D341Med (cell line): ENCODE measurements around the gene CYP2J2.
"Not testable (repeated sequence)": the region's sequence is repeated elsewhere in the genome, so short reads cannot be mapped to it uniquely, and the experiment has no call there.

Experiments used
- DNase-seq: peaks from one replicate; pipeline ENCODE4 v3.0.0; 2012; ENCODE audit warnings: low spot score

Gene CYP2J2

GRCh38 chr1:59866462-59866861, 60.1 kb downstream of the CYP2J2 start:
- DNase-seq, result no peak

DNA sequence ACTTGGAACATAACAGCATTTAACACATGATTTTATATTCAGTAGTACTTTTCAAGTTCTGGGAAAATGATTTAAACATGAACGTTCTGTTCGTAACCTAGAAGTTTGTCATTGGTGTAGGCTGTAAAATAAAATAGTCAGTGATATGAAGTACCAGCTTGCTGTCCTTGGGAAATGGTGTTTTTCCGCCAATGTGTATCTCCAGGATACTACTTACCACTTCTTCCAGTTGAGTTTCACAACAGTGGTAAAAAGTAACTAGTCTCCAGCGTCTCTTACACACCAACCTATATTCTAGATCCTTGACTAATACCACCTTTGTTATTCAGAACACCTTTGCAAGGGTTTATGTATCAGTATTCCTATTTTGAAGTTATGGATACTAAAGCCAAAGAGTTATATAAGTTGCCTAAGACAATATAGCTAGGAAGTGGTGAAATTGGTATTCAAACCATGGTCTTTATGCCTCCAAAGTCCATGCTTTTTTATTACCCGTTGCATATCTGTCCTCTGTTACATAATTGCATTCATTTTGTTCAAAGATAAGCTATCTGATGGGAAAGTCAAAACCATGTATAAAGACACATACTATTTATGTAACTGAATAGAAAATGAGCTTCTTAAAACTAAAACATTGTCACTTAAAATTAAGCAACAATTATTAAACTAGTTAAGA, 68.8 kb downstream of the CYP2J2 start:
- no peak for DNase-seq

- no peak for DNase-seq
These were observed 69.7 kb downstream of the CYP2J2 start for GRCh38 chr1:59856725-59857338.

- DNase-seq, result not testable (repeated sequence)
These were observed 71.3 kb downstream of the CYP2J2 start for GRCh38 chr1:59855297-59855696.

GRCh38 chr1:59852117-59852516, 74.5 kb downstream of the CYP2J2 start:
- DNase-seq, result no peak

DNA sequence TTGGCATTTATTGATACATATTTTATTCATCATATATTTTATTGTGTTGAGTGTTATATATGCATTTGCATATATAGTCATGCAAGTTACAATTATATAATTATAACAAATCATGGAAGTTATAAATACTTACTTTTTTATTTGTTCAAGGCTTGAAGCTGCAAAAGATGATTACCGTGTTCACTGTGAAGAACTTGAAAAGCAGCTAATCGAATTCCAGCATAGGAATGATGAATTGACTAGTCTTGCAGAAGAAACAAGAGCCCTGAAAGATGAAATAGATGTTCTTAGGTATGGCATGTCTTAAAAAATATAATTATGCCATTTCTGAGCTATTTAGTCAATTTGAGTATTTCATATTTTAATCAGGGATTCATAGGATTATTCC, 79.7 kb downstream of the CYP2J2 start:
- DNase-seq, result no peak

DNA sequence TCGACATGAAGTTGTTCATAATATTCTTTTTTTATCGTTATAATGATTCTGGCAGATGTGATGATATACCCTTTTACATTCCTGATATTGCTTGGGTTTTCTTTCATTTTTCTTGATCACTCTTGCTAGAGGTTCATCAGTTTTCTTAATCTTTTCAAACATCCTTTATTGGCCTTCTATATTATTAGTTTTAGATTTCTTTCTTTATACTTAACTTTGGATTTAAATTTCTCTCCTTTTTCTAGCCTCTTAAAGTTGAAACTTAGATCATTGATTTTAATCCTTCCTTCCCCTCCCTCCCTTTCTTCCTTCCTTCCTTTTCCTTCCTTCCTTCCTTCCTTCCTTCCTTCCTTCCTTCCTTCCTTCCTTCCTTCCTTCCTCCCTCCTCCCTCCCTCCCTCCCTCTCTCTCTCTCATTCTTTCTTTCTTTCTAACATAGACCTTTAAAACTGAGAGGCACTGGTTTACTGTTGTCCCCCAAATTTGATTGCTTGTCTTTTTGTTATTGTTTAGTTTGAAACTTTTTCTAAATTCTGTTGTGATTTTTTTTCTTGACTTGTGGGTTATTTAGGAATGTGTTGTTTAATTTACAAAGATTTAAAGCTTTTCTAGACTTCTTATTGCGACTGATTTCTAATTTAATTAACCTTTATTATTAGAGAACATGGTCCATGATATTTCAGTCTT, 80.2 kb downstream of the CYP2J2 start:
- no peak for DNase-seq

DNA sequence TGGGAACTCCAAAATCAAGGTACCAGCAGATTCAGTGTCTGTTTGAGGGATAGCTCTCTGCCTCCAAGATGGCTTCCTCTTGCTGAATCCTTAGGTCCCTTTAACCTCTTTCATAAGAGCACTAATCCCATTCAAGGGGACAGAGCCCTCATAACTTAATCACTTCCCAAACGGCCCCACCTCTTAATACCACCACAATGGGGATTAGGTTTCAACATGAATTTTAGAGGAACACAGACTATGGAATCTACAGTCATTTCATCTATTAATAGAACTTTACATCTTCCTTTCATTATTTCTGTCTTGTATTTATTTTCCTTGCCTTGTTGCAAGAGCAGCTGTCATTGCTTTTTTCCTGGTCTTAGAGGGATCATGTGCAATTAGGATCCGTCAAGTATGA, 81.5 kb downstream of the CYP2J2 start:
- peak; percentile 15 for DNase-seq
